MCF 10A (cell line): ENCODE data around the gene NDUFS3. TPM values are rescaled to one million over a fixed set of nuclear protein-coding genes. Genes with fewer than 3 reads are reported as not detected.

Experiments used
- BruUV-seq: library from RNA; stranded (reverse); fragments of 400-500 nt; replicated peaks from 2 replicates; lab custom pipeline; 2021; lab: Mats Ljungman, UMichigan
- CTCF ChIA-PET: fragments of 300-600 bp; sonication (Branson Sonifier 250); formaldehyde crosslinking; extraction: SDS; loops from one replicate; lab custom pipeline; 2021; ENCODE audit warnings: antibody characterized with exemption, inconsistent platforms; lab: Yijun Ruan, JAX
- POLR2A ChIA-PET: fragments of 300-600, 350-650 bp; sonication (Branson Sonifier 250); formaldehyde crosslinking; extraction: SDS; loops from one replicate; lab custom pipeline; 2020; ENCODE audit warnings: antibody characterized with exemption, inconsistent platforms; lab: Yijun Ruan, JAX
- DNase-seq: peaks from one replicate; pipeline ENCODE4 v3.0.0-alpha.2; 2018; ENCODE audit not compliant: unreplicated experiment
- H3K27ac Mint-ChIP-seq: one replicate; pipeline ENCODE4 v1.8.0; 2022; ENCODE audit warnings: mild to moderate bottlenecking, low read depth, mixed read lengths; ENCODE audit not compliant: unreplicated experiment
- H3K27me3 Mint-ChIP-seq: one replicate; pipeline ENCODE4 v1.8.0; 2022; ENCODE audit warnings: mixed read lengths; ENCODE audit not compliant: insufficient read depth, unreplicated experiment
- H3K36me3 Mint-ChIP-seq: one replicate; pipeline ENCODE4 v1.8.0; 2022; ENCODE audit warnings: mild to moderate bottlenecking, moderate library complexity, mixed read lengths; ENCODE audit not compliant: insufficient read depth, unreplicated experiment
- H3K4me1 Mint-ChIP-seq: one replicate; pipeline ENCODE4 v1.8.0; 2022; ENCODE audit warnings: mixed read lengths; ENCODE audit not compliant: insufficient read depth, unreplicated experiment
- H3K4me3 Mint-ChIP-seq: one replicate; pipeline ENCODE4 v1.8.0; 2022; ENCODE audit warnings: mild to moderate bottlenecking, moderate library complexity, mixed read lengths; ENCODE audit not compliant: unreplicated experiment
- H3K9me3 Mint-ChIP-seq: one replicate; pipeline ENCODE4 v1.8.0; 2022; ENCODE audit warnings: mixed read lengths; ENCODE audit not compliant: unreplicated experiment
- CTCF ChIP-seq: fragments of 200-600 bp; IDR thresholded peaks from one replicate; pipeline ENCODE4 v1.8.0; 2022; ENCODE audit warnings: antibody characterized with exemption, mild to moderate bottlenecking; ENCODE audit not compliant: unreplicated experiment
- intact Hi-C: fragments of 100-400 bp; cut with micrococcal nuclease; formaldehyde crosslinking; loops from 2 replicates; pipeline ENCODE4 v1.14.1; 2022
- total RNA-seq: library from RNA; stranded (reverse); gene quantifications from 2 replicates; pipeline ENCODE4 v1.2.3, GENCODE V29; 2022

The NDUFS3 gene
- total RNA-seq, 1 experiment from 2014 or later, result 120 TPM

- Mint-ChIP-seq H3K27me3 (peaks cover 34% of the 10 kb centered on the region), H3K4me1 (no peaks in the 10 kb centered on the region), H3K4me3 (no peak overlapping the region), H3K9me3 (no peaks in the 10 kb centered on the region), H3K27ac (no peak overlapping the region), H3K36me3 (no peaks in the 10 kb centered on the region)
- no peak for TF ChIP-seq CTCF
- ChIA-PET POLR2A (interaction anchor here (0.6 to 1.4 kb wide), 3 partner anchors 10 to 202 kb away, joined by 3 read pairs; no protein-coding TSS in a partner anchor), CTCF (interaction anchor here (0.7 kb wide), 1 partner anchor 15 kb away, joined by 3 read pairs; the partner anchor contains the start of genes KBTBD4 and NDUFS3)
- intact Hi-C loops, result no loop called here
- no peak for DNase-seq
- BruUV-seq, result no TSS peak
Measured at GRCh38 chr11:47593492-47593933, 14.6 kb downstream of the NDUFS3 start.

- DNase-seq, result no peak
- Mint-ChIP-seq H3K4me3 (no peak within 1 kb of the TSS), H3K4me1 (no peaks in the 10 kb centered on the region), H3K9me3 (no peaks in the 10 kb centered on the region), H3K36me3 (no peaks in the 10 kb centered on the region), H3K27ac (no peak within 1 kb of the TSS), H3K27me3 (peaks cover 34% of the 10 kb centered on the region)
- ChIA-PET CTCF (interaction anchor here (0.7 kb wide), 1 partner anchor 16 kb away, joined by 3 read pairs; the partner anchor contains the start of genes KBTBD4 and NDUFS3), POLR2A (interaction anchor here (1.4 kb wide), 1 partner anchor 9 kb away, joined by 3 read pairs; no protein-coding TSS in a partner anchor)
- TF ChIP-seq CTCF, result no peak
- no TSS peak for BruUV-seq
- intact Hi-C loops, result no loop called here
Measured at GRCh38 chr11:47593934-47594855, 15.3 kb downstream of the NDUFS3 start, which contains the start of gene C1QTNF4. Gene C1QTNF4 (minus strand): TSS chr11:47594411. CDS start chr11:47590810, 3,601 bp downstream.

GRCh38 chr11:47595029-47595428 is 16.2 kb downstream of the NDUFS3 start:
- CTCF ChIA-PET, result interaction anchor here (0.5 kb wide), 1 partner anchor 1328 kb away, joined by 3 read pairs; no protein-coding TSS in a partner anchor
- H3K4me3 Mint-ChIP-seq, result no peak overlapping the region

More at GRCh38 chr11:47595029-47595428, 16.2 kb downstream of the NDUFS3 start:
- Mint-ChIP-seq H3K4me1 (no peaks in the 10 kb centered on the region), H3K27ac (no peak overlapping the region), H3K36me3 (no peaks in the 10 kb centered on the region), H3K9me3 (no peaks in the 10 kb centered on the region), H3K27me3 (peaks cover 34% of the 10 kb centered on the region)
- intact Hi-C loops, result no loop called here
- POLR2A ChIA-PET, result interaction anchor here (0.9 to 1.2 kb wide), 4 partner anchors 12 to 26 kb away, joined by 3 to 4 read pairs (median 3); no protein-coding TSS in a partner anchor
- no peak for TF ChIP-seq CTCF
- DNase-seq, result no peak
- BruUV-seq, result no TSS peak
